Skeletal muscle cell (primary cell): ENCODE measurements around the gene DSG1.
"Not testable (repeated sequence)": the region's sequence is repeated elsewhere in the genome, so short reads cannot be mapped to it uniquely, and the experiment has no call there.

ENCODE experiments used
- DNase-seq: peaks from one replicate; pipeline ENCODE4 v3.0.0-alpha.2; 2010; ENCODE audit warnings: low read depth
- H3K4me3 ChIP-seq: 2 replicates; pipeline ENCODE4 v1.5.1; 2011; ENCODE audit warnings: low read depth, mild to moderate bottlenecking, control low read depth, low read length, moderate library complexity

DSG1 gene

DNA sequence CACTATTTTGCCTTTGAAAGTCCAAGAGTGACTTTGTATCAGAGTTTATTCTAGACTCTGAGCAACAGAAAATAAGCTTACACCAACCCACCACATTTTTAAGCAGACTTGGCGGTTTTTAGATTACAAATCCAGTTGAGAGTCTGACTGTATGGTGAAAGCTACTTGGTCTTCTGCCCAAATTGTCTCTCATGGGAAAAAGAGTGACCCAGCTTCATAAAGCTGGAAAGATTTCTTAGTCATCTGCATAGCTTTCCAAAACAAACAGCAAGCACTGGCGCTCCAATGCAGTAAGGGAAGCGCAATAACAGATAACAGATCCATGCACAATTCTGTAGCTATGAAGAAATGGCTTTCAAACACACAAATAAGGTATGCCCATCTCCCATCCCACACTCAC, 7.1 kb downstream of the DSG1 start:
- DNase-seq: peak; percentile 93
- H3K4me3 ChIP-seq: no peak overlapping the region

- no peak for DNase-seq
- H3K4me3 ChIP-seq: no peak overlapping the region
These were observed 12.0 kb downstream of the DSG1 start for GRCh38 chr18:31329787-31330438.

DNA sequence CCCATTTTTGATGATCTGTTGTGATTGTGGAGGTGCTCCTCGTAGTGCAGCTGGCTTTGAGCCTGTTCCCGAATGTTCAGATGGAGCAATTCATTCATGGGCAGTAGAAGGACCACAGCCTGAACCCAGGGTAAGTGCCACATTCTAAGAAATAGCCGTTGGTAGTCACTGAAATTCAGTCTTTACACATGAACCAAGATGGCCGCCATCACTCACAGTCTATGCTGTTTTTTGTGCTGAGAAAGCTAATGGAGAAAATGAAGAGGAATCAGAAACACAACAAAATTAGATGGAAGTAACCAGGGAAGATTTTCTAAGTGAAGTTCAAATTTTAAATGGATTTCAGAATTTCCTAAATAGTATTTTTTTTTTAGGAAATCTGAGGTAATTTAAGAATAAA, 25.5 kb downstream of the DSG1 start:
- H3K4me3 ChIP-seq: no peak overlapping the region
- DNase-seq: no peak

- H3K4me3 ChIP-seq, DNase-seq: not testable (repeated sequence)
These were observed 35.4 kb downstream of the DSG1 start for GRCh38 chr18:31353336-31353735.

DNA sequence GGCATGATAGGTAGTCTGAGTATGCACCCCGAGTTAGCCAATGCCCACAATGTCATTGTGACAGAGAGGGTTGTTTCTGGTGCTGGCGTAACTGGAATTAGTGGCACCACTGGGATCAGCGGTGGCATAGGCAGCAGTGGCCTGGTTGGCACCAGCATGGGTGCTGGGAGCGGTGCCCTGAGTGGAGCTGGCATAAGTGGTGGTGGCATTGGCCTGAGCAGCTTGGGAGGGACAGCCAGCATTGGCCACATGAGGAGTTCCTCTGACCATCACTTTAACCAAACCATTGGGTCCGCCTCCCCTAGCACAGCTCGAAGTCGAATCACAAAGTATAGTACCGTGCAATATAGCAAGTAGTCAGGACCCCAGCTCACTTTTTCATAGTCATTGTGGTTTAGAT, 37.0 kb downstream of the DSG1 start:
- H3K4me3 ChIP-seq: no peak overlapping the region
- no peak for DNase-seq

DNA sequence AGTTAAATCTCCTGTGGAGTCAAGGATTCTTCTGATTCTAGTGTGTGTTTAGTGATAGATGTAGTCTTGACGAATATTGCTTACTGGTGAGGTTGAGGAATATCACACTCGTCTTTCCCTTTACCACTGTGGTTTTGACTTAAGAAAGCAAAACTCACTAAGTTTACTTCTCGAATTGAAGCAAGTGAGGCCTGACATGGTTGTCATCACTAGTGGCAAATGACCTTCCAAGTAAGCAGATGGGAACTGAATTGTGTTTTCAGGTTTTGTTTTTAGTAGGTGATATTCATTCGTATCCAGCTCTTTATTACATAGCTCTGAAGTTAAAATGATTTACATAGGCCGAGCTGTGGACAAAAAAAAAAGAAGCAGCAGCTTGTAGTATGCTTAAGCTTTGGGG, 38.1 kb downstream of the DSG1 start:
- H3K4me3 ChIP-seq: no peak overlapping the region
- DNase-seq: no peak

GRCh38 chr18:31364190-31364589, 46.2 kb downstream of the DSG1 start:
- DNase-seq: no peak

DNA sequence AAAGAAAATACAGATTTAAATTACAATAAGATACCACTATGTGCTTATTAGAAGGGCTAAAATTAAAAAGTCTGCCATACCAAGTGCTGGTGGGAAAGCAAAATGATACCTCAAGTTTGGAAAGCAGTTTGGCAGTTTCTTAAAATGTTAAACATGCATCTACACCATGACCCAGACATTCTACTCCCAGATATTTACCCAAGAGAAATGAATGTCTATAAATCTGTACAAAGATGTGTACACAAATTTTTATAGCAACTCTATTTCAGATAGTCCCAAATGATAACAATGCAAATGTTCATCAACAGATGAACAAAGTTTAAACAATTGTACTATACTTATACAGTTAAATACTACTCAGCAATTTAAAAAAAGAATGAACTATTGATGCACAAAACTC, 51.5 kb downstream of the DSG1 start:
- H3K4me3 ChIP-seq: no peak overlapping the region
- no peak for DNase-seq

More at GRCh38 chr18:31364190-31364589, 46.2 kb downstream of the DSG1 start:
- no peak overlapping the region for H3K4me3 ChIP-seq

- no peak for DNase-seq
- H3K4me3 ChIP-seq: no peak overlapping the region
These were observed 54.0 kb downstream of the DSG1 start for GRCh38 chr18:31371989-31372388.

DNA sequence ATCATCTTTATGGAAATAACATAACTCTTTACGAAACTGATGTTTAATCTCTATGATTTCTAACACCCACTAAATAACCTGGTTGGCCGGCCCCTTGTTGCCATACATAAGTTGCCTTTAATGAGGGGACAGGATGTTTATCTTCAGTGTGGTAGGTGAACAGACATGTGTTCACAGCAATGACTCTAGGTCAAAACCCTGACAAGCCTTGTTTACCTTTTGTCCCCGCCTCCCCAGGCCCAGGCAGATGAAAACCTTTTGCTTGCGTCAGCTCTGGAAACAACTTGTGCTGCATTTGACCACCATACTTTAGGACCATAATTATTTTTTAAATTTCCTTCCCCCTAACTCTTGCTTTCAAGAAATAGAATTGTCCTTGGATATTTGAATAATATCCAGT, 55.7 kb downstream of the DSG1 start:
- DNase-seq: no peak
- H3K4me3 ChIP-seq: no peak overlapping the region

- no peak within 1 kb of the TSS for H3K4me3 ChIP-seq
- no peak for DNase-seq
These were observed 58.5 kb downstream of the DSG1 start, which contains the start of gene DSG4 for GRCh38 chr18:31376477-31376876. TSS of gene DSG4 (plus strand) at chr18:31376777. CDS start at chr18:31376912, 135 bp downstream.

GRCh38 chr18:31380912-31381311, 63.0 kb downstream of the DSG1 start:
- DNase-seq: no peak
- H3K4me3 ChIP-seq: no peak overlapping the region

GRCh38 chr18:31382107-31382506, 64.1 kb downstream of the DSG1 start:
- no peak for DNase-seq

DNA sequence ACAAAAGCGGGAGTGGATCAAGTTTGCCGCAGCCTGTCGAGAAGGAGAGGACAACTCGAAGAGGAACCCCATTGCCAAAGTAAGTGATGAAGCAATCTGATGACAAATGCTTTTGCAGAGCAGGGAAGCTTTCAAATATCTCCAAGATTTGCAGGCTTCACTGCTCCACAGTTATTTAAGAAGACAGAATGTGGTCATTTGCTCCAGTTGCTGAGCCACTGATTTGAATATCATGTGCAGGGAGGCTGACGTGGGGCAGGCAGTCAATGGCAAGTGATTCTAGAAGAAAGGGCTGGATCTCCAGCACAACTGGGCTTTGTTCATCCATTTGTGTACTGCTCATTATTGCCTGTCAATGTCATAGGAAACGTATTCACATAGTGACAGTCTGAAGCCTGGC, 68.8 kb downstream of the DSG1 start:
- no peak for DNase-seq
- no peak overlapping the region for H3K4me3 ChIP-seq

More at GRCh38 chr18:31382107-31382506, 64.1 kb downstream of the DSG1 start:
- no peak overlapping the region for H3K4me3 ChIP-seq

GRCh38 chr18:31393286-31393685, 75.3 kb downstream of the DSG1 start:
- DNase-seq: no peak
- H3K4me3 ChIP-seq: no peak overlapping the region

- DNase-seq: no peak
These were observed 79.0 kb downstream of the DSG1 start for GRCh38 chr18:31396796-31397612.

GRCh38 chr18:31398191-31398590, 80.2 kb downstream of the DSG1 start:
- H3K4me3 ChIP-seq: no peak overlapping the region
- no peak for DNase-seq

More at GRCh38 chr18:31396796-31397612, 79.0 kb downstream of the DSG1 start:
- no peak overlapping the region for H3K4me3 ChIP-seq

GRCh38 chr18:31399306-31400032, 81.5 kb downstream of the DSG1 start:
- no peak overlapping the region for H3K4me3 ChIP-seq
- peak; percentile 5 for DNase-seq

GRCh38 chr18:31401156-31402025, 83.4 kb downstream of the DSG1 start:
- no peak for DNase-seq
- H3K4me3 ChIP-seq: no peak overlapping the region
